K562 (cell line): ENCODE measurements around the gene HIPK2. TPM values are rescaled to one million over a fixed set of nuclear protein-coding genes. Genes with fewer than 3 reads are reported as not detected.

Experiments used
- BRF1 ChIP-seq: IDR thresholded peaks from 3 replicates; pipeline ENCODE4 v1.6.1; 2011; ENCODE audit warnings: borderline replicate concordance, mild to moderate bottlenecking; ENCODE audit not compliant: insufficient read length; ENCODE audit errors: extremely low read depth
- CBX5 ChIP-seq: IDR thresholded peaks from 2 replicates; pipeline ENCODE4 v1.6.1; 2014; ENCODE audit warnings: low read depth, borderline replicate concordance
- ETV1 ChIP-seq: fragments of 450-650 bp; conservative IDR thresholded peaks from 2 replicates; pipeline ENCODE4 v1.6.1; 2016; ENCODE audit warnings: missing genetic modification characterization, control low read depth, low read depth, missing compliant biosample characterization
- GABPB2 ChIP-seq: fragments of 250-450 bp; sonication (Bioruptor Pico); conservative IDR thresholded peaks from 2 replicates; pipeline ENCODE4 v1.5.1; 2021; ENCODE audit warnings: mild to moderate bottlenecking
- HLTF ChIP-seq: fragments of 450-650 bp; IDR thresholded peaks from 2 replicates; pipeline ENCODE4 v1.6.1; 2016
- ID3 ChIP-seq, 2 experiments: fragments of 250-450 bp in 1 of 2; fragments of 450-650 bp in 1 of 2; sonication (Bioruptor Pico) in 1 of 2; IDR thresholded peaks; 2 replicates each; pipeline versions ENCODE4 v1.6.1 to v1.8.0; 2016 to 2021; ENCODE audit warnings: mild to moderate bottlenecking in 2 of 2, moderate library complexity in 2 of 2, missing compliant biosample characterization in 1 of 2, missing genetic modification characterization in 1 of 2
- KDM4B ChIP-seq, 2 experiments: fragments of 450-650 bp in 1 of 2; sonication (generic) in 1 of 2; IDR thresholded peaks; 2 replicates each; pipeline ENCODE4 v1.6.1; 2016 to 2017; ENCODE audit warnings: borderline replicate concordance in 2 of 2, antibody characterized with exemption in 1 of 2, low read depth in 1 of 2, mild to moderate bottlenecking in 1 of 2
- KLF1 ChIP-seq: fragments of 450-650 bp; IDR thresholded peaks from 2 replicates; pipeline ENCODE4 v1.6.1; 2016; ENCODE audit warnings: missing genetic modification characterization, missing compliant biosample characterization
- NR4A1 ChIP-seq, 2 experiments: fragments of 250-450 bp in 1 of 2; fragments of 450-650 bp in 1 of 2; sonication (Bioruptor Pico) in 1 of 2; IDR thresholded peaks; 2 replicates each; pipeline versions ENCODE4 v1.4.0 to v1.6.1; 2016 to 2020; ENCODE audit warnings: mild to moderate bottlenecking in 2 of 2, missing compliant biosample characterization in 1 of 2, missing genetic modification characterization in 1 of 2, moderate library complexity in 1 of 2
- PYGO2 ChIP-seq: fragments of 450-650 bp; IDR thresholded peaks from 2 replicates; pipeline ENCODE4 v1.6.1; 2016; ENCODE audit warnings: mild to moderate bottlenecking, missing genetic modification characterization, moderate library complexity, missing compliant biosample characterization
- SMARCA5 ChIP-seq: fragments of 450-650 bp; IDR thresholded peaks from 2 replicates; pipeline ENCODE4 v1.6.1; 2016
- ZBTB12 ChIP-seq: fragments of 250-450 bp; sonication (Bioruptor Pico); IDR thresholded peaks from 2 replicates; pipeline ENCODE4 v1.4.0; 2020
- ZNF165 ChIP-seq: fragments of 250-450 bp; sonication (Bioruptor Pico); IDR thresholded peaks from 2 replicates; pipeline ENCODE4 v1.4.0; 2020; ENCODE audit warnings: borderline replicate concordance
- ZNF174 ChIP-seq: fragments of 250-450 bp; sonication (Bioruptor Pico); IDR thresholded peaks from 2 replicates; pipeline ENCODE4 v1.4.0; 2020; ENCODE audit warnings: mild to moderate bottlenecking
- ZNF184 ChIP-seq: sonication (generic); formaldehyde crosslinking; IDR thresholded peaks from 2 replicates; pipeline ENCODE4 v1.5.0; 2020; ENCODE audit warnings: missing genetic modification reagents
- ZNF431 ChIP-seq: sonication (generic); formaldehyde crosslinking; IDR thresholded peaks from 2 replicates; pipeline ENCODE4 v1.8.0; 2022; ENCODE audit warnings: mild to moderate bottlenecking, missing genetic modification reagents
- ZNF449 ChIP-seq: fragments of 250-450 bp; sonication (Bioruptor Pico); IDR thresholded peaks from 2 replicates; pipeline ENCODE4 v1.8.0; 2022; ENCODE audit warnings: moderate library complexity, mild to moderate bottlenecking, inconsistent platforms
- ZNF766 ChIP-seq: fragments of 200-800 bp; sonication (Bioruptor generic); conservative IDR thresholded peaks from 2 replicates; pipeline ENCODE4 v1.6.1; 2016; ENCODE audit warnings: missing genetic modification characterization, missing compliant biosample characterization
- ZZZ3 ChIP-seq: fragments of 450-650 bp; IDR thresholded peaks from 2 replicates; pipeline ENCODE4 v1.6.1; 2016; ENCODE audit warnings: antibody characterized with exemption, mild to moderate bottlenecking, moderate library complexity
- polyA plus RNA-seq, 8 experiments: library from polyadenylated mRNA; depleted of rRNA in 4 of 8; stranded (reverse) in 5 of 8; unstranded in 3 of 8; fragments of >200 nt; fragmentation: Nextera tagmentation in 2 of 8; fragmentation: Illumina TruSeq in 1 of 8; extraction: Ambion mirVana in 2 of 8; extraction: Trizol in 1 of 8; gene quantifications; 2 replicates each; pipeline versions ENCODE4 v1.2.1 to v1.2.3, GENCODE V29; 2011 to 2014; ENCODE audit warnings: inconsistent platforms in 1 of 8, missing spikeins in 1 of 8
- total RNA-seq, 7 experiments: library from RNA; depleted of rRNA in 6 of 7; stranded (reverse); fragments of >200 nt in 6 of 7; fragmentation: Illumina TruSeq in 2 of 7; extraction: Trizol in 2 of 7; gene quantifications; 2 replicates each; pipeline versions ENCODE4 v1.2.1 to v1.2.3, GENCODE V29; 2011 to 2021; ENCODE audit warnings: low replicate concordance in 1 of 7
- TF ChIP-seq, protein P1 (sequence below): sonication (generic); IDR thresholded peaks from 2 replicates; pipeline ENCODE4 v1.6.1; 2016
- TF ChIP-seq, protein P2 (sequence below): fragments of 250-450 bp; sonication (Bioruptor Pico); IDR thresholded peaks from 2 replicates; pipeline ENCODE4 v1.8.0; 2022; ENCODE audit warnings: inconsistent platforms
- TF ChIP-seq, protein P3 (sequence below): fragments of 450-650 bp; conservative IDR thresholded peaks from 2 replicates; pipeline ENCODE4 v1.6.1; 2016; ENCODE audit warnings: missing genetic modification characterization, low read depth, mild to moderate bottlenecking, missing compliant biosample characterization, moderate library complexity

The HIPK2 gene
- total and polyA plus RNA-seq, 9 of the 15 experiments (the other 6 are each of a cell fraction or from before 2014, with no cell fraction given): 0.69 to 19.8 (median 5.1) TPM

DNA sequence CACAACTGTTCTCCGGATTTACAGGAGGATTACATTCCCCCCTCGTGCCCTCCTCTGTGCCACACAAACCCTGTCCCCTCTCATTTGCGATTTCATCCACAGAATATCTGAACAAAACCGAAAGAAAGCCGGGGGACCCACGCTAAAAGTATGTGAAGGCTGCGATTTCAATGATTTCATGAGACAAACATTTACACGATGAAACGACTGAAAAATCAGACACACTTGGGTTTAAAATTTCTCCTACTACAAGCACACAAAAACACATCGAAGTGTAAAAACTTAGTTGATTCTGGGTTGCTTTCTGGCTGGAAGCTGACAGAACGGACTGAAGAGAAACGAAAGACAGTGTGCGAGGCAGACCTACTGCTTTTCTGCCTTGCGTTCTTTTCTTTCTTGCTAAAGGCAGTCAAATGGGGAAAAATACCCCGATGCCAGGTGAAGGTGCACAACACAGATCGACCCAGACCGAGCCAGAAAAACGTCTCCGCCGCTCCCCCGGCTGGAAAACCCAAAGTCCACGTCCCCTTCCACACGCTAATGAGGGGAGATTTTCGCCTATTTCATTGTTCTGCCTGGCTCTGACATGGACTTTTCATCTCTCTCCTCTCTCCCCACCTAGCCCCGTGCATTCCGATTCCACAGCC lies 1.2 kb downstream of the HIPK2 start (continued):
- TF ChIP-seq ZBTB12 (CRISPR knock-in tag) (no peak), ZNF184 (CRISPR knock-in tag) (no peak), ZNF165 (CRISPR knock-in tag) (no peak), ID3 (CRISPR knock-in tag; IDR thresholded peaks at IDR 0.05) (no peak), ID3 (tag; IDR thresholded peaks at IDR 0.05) (no peak), ETV1 (tag) (no peak), KDM4B (IDR thresholded peaks at IDR 0.05; ENCODE audit: borderline replicate concordance in 2 of 2, low read depth in 1 of 2) (no peak), PYGO2 (tag) (no peak), KLF1 (tag) (no peak), NR4A1 (CRISPR knock-in tag; IDR thresholded peaks at IDR 0.05) (no peak), NR4A1 (tag; IDR thresholded peaks at IDR 0.05) (no peak), ZZZ3 (no peak), BRF1 (no peak), HLTF (no peak), ZNF449 (no peak), GABPB2 (no peak), CBX5 (no peak), ZNF766 (no peak), ZNF431 (CRISPR knock-in tag) (no peak), ZNF174 (CRISPR knock-in tag) (no peak), SMARCA5 (no peak)
- TF ChIP-seq, protein P1, sequence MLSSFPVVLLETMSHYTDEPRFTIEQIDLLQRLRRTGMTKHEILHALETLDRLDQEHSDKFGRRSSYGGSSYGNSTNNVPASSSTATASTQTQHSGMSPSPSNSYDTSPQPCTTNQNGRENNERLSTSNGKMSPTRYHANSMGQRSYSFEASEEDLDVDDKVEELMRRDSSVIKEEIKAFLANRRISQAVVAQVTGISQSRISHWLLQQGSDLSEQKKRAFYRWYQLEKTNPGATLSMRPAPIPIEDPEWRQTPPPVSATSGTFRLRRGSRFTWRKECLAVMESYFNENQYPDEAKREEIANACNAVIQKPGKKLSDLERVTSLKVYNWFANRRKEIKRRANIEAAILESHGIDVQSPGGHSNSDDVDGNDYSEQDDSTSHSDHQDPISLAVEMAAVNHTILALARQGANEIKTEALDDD: no peak
- TF ChIP-seq, protein P2, sequence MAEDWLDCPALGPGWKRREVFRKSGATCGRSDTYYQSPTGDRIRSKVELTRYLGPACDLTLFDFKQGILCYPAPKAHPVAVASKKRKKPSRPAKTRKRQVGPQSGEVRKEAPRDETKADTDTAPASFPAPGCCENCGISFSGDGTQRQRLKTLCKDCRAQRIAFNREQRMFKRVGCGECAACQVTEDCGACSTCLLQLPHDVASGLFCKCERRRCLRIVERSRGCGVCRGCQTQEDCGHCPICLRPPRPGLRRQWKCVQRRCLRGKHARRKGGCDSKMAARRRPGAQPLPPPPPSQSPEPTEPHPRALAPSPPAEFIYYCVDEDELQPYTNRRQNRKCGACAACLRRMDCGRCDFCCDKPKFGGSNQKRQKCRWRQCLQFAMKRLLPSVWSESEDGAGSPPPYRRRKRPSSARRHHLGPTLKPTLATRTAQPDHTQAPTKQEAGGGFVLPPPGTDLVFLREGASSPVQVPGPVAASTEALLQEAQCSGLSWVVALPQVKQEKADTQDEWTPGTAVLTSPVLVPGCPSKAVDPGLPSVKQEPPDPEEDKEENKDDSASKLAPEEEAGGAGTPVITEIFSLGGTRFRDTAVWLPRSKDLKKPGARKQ (CRISPR knock-in tag): no peak
- TF ChIP-seq, protein P3, sequence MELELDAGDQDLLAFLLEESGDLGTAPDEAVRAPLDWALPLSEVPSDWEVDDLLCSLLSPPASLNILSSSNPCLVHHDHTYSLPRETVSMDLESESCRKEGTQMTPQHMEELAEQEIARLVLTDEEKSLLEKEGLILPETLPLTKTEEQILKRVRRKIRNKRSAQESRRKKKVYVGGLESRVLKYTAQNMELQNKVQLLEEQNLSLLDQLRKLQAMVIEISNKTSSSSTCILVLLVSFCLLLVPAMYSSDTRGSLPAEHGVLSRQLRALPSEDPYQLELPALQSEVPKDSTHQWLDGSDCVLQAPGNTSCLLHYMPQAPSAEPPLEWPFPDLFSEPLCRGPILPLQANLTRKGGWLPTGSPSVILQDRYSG (tag): 0 out of 2 replicates have a peak, but pooled peaks have one; percentile 44
